GM19467 (cell line): ENCODE data around the gene PXN.
"Not testable (repeated sequence)": the region's sequence is repeated elsewhere in the genome, so short reads cannot be mapped to it uniquely, and the experiment has no call there.

Experiments used
- ATAC-seq: cut with Tn5 transposase; IDR thresholded peaks from one replicate; pipeline ENCODE4 v1.9.1; 2021; ENCODE audit warnings: mild to moderate bottlenecking, moderate library complexity; ENCODE audit not compliant: unreplicated experiment

Gene PXN

GRCh38 chr12:120242275-120242799, 23.2 kb downstream of the PXN start:
- ATAC-seq, result no peak

GRCh38 chr12:120241561-120242274, 23.8 kb downstream of the PXN start:
- no peak for ATAC-seq

- ATAC-seq, result no peak
Observed at GRCh38 chr12:120240495-120240833, 25.1 kb downstream of the PXN start.

- ATAC-seq, result no peak
Observed at GRCh38 chr12:120239776-120240494, 25.6 kb downstream of the PXN start.

- ATAC-seq, result no peak
Observed at GRCh38 chr12:120238839-120239445, 26.6 kb downstream of the PXN start.

- no peak for ATAC-seq
Observed at GRCh38 chr12:120238217-120238616, 27.3 kb downstream of the PXN start.

GRCh38 chr12:120237360-120238171, 28.0 kb downstream of the PXN start:
- no peak for ATAC-seq

- not testable (repeated sequence) for ATAC-seq
Observed at GRCh38 chr12:120236809-120237208, 28.7 kb downstream of the PXN start.

GRCh38 chr12:120235369-120236323, 29.9 kb downstream of the PXN start:
- no peak for ATAC-seq

- ATAC-seq, result no peak
Observed at GRCh38 chr12:120234643-120235368, 30.7 kb downstream of the PXN start.

GRCh38 chr12:120231316-120232011, 34.1 kb downstream of the PXN start:
- ATAC-seq, result no peak

GRCh38 chr12:120230974-120231315, 34.6 kb downstream of the PXN start:
- no peak for ATAC-seq

- no peak for ATAC-seq
Observed at GRCh38 chr12:120230326-120230973, 35.1 kb downstream of the PXN start.

- no peak for ATAC-seq
Observed at GRCh38 chr12:120229487-120230325, 35.8 kb downstream of the PXN start.

GRCh38 chr12:120229071-120229486, 36.5 kb downstream of the PXN start:
- no peak for ATAC-seq

GRCh38 chr12:120228291-120229070, 37.0 kb downstream of the PXN start:
- peak; percentile 71 for ATAC-seq

GRCh38 chr12:120228041-120228290, 37.6 kb downstream of the PXN start:
- no peak for ATAC-seq
